Peyer's patch (tissue), 4 donors: Measurements from ENCODE around the gene PLD1.

Experiments used
- CTCF ChIP-seq, 6 experiments: fragments of 450-650 bp in 4 of 6; fragments of 200-600 bp in 2 of 6; sonication (generic) in 1 of 6; IDR thresholded peaks; one replicate each; pipeline ENCODE4 v1.5.1; 2017 to 2019; ENCODE audit warnings: antibody characterized with exemption in 6 of 6, mild to moderate bottlenecking in 3 of 6, moderate library complexity in 1 of 6
- POLR2A ChIP-seq, 2 donors: fragments of 450-650 bp; IDR thresholded peaks; one replicate each; pipeline ENCODE4 v1.5.1; 2017; ENCODE audit warnings: antibody characterized with exemption in 2 of 2, mild to moderate bottlenecking in 2 of 2, moderate library complexity in 2 of 2

GRCh38 chr3:171644681-171645080 is 165.6 kb downstream of the PLD1 start:
- TF ChIP-seq POLR2A (IDR thresholded peaks at IDR 0.05) (no peak), CTCF (IDR thresholded peaks at IDR 0.05) (no peak)
